Measurements from ENCODE around the gene FNDC3B.

Gene FNDC3B

DNA sequence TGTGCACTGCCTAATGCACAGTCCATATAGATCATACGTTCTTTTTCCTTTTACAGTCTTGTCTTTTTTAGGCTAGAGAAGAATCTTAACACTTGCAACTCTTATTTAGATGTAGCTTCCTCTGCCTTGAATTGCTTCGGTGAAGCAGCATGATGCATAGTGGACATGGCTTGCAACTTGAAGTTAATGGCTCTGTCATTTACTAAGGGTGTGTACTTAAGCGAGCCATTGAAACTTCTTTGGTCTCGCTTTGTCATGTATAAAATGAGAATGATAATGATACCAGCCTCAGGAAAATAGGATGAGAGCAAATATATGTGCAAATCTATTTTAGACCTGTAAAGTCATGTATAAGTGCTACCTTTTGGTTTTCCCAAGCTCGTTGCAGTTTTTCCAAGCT, 261.5 kb downstream of the FNDC3B start:
- DNase-seq, result no peak

DNA sequence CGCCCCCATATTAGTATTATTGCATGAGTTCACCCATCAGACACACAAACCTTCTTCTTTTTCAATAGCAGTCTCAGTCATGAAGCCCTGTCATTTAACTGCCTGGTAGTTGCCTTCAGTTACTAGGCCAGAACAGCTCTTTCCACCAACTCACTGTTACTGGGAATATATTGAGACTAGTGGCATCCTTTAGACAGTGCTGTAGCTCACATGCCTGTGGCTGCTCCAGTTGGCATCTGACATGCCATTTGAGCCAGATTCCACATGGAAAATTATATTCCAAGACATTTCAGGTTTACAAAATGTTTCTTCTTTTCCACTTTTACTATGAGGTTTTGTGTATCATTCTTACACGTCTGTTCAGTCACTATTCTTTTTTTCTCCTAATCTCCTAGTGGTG, 262.8 kb downstream of the FNDC3B start:
- DNase-seq, result no peak

DNA sequence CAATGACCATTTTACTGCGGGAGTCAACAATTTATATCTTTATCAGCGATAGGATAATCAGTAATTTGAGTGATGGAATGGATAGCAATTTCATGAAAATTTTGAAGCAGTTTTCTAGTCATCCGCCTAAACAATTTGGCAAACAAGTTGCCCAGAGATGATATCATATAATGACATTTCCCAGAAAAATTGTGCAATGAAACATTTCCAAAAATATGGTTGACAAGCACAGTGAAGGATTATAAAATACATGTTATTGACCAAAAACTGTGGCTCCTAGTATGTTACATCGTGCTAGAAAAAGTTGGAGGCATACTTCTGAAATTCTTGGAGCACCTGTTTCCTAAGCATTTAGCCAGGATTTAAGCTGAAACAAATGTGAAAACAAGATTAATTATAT, 263.8 kb downstream of the FNDC3B start:
- DNase-seq, result no peak

DNA sequence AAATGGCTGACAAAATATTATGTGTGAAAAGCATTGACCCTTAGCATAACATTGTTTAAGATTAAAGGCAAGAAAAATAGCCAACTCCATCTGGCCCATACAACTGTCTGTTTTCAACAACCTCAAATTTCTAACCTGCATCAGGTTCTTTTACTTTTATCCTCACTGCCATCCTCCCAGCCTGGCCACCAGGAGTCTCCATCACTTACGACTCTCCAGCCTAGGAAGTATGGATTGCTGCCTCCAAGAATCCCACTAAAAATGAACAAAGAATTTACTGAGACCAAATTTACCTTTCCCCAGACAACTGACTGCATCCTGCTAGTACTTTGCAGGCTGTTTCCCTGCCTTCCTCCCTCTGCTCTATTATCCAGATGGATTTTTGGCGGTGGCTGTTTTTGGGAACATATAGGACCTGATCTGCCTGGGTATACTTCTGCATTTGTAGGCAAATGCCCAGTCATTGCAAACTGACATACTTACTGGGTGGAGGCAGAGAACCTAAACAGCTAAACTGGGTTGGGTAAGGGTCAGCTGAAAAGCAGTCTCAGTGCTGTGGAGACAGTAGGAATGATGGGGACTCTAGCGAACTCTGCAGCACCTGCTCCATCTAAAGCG, 264.7 kb downstream of the FNDC3B start:
- no peak for DNase-seq

DNA sequence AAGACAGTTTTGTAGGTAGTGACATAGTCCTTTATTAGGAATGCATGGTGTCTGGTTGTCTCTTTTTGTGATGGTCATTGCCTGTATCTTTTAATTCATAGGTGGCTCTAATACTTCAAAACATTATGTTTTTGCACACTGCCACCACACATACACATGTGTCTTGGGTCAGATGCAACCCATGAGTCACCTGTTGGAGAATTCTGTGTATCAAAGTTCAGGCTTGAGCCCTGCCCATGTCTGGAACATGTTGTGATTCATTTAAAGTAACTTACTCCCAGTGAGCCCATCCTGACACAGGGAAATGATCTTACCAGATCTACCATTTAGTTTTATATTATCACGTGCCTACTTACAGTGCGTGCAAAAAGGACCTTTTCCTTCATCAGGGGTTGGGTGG, 266.2 kb downstream of the FNDC3B start:
- no peak for DNase-seq

DNA sequence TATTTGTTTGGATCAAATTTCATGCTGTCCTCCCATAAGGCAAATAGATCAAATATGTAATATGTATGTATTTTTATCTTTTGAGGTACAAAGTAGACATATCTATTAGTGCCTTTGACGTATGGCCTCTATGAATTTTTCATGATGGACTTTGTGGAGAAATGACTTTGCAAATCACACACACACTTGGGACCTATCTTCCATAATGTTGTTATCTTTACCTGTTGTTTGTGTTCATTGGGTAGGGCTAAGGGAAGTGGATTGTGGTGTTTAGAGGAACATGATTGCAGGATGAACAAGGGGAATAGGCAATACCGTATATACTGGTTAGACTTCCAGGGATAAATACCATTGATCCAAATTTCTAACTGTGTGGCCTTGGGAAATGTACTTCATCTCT, 266.6 kb downstream of the FNDC3B start:
- no peak for DNase-seq

DNA sequence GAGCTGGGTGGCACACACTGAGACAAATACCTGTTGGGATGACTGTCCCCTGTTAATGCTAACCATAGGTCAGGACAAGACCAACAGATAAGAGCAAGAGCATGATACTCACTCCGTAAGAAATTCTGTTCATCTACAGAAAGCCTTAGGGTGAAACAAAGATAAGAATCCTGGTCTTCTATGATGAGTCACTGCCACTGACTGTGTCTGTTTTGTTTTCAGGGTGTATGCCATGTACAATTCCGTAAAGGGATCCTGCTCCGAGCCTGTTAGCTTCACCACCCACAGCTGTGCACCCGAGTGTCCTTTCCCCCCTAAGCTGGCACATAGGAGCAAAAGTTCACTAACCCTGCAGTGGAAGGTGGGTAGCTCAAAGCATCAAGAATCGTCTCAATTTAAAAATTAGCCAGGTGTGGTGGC, 267.8 kb downstream of the FNDC3B start:
- DNase-seq, result no peak

DNA sequence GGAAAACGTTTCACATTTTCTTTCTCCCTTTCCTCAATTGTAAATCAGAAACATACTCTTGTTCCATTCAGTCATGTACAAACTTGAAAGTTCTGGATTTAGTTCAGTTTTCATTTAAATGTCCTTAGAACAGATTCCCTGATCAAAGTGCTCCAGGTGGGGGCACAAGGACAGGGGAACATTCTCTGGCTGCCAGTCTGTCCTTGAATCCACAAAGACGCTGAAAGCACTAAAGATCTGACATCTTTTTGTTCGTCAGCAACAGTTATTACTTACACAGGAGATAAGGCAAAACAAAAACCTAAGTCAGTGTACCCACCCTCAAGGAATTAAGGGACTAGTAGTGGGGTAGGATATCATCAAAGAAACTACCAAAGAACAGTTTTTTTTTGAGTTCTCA, 269.7 kb downstream of the FNDC3B start:
- DNase-seq, result no peak

DNA sequence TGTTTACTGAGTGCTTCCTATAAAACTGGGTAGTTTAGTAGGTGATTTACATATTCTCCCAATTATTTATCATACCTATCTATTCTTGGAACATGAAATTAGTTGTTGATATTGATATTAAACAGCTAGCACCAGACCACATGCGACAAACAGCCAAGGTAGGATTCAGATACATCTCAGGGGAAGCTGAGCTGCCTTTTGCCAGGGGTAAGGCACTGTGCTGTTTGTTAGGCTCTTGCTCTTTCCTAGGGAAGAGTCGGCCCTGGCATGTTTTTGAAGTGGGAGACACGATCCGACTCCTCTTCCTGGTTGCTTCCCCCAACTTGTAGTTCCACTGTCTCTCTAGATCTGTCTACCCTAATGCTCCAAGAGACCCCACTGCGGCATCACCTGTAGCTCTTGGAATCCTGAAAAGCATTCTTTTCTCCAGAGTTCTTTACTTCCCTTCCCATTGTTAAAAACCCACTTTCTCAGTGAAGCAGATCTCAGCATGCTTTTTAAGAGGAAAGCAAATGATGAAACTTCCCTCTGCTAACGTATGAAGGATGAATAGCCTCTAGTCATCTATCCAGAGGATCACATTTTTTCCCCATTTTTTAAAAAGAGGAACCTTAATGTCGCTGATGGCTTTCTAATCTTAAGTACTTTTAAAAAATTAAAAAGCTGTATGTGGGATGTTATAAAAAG, 270.5 kb downstream of the FNDC3B start:
- DNase-seq, result no peak

DNA sequence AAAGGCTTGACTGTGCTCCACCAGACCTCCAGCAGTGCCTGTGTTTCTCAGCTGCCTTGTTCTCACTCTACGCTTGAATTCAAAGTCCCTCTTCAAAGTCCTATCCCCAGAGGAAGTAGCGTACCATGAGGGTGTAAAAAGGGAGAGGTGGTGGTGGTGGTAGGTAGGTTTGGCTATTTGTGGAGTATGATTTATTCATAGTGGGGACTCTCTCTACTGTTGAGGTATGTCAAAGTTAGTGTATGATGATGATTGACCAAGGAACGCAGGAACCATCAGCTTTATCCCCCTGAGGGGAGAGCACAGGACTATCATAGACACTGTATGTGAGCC, 271.0 kb downstream of the FNDC3B start:
- DNase-seq, result no peak

DNA sequence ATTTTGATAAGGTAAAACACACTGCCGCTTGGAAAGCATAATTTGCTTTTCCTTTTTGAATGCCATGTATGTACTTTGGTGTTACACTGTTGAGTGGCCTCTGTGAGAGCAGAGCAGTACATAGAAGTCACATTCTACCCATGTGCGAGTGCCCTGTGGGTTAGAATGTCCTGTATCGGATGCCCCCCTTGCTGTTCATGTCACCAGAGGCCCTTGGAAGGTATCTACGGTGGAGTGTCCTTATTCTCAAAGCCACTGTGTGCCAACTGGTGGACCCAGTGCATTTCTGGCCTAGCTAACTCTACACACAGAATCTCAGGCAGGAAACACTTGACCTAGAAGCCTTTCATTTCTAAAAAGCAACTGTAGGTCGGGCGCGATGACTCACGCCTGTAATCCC, 271.8 kb downstream of the FNDC3B start:
- no peak for DNase-seq

DNA sequence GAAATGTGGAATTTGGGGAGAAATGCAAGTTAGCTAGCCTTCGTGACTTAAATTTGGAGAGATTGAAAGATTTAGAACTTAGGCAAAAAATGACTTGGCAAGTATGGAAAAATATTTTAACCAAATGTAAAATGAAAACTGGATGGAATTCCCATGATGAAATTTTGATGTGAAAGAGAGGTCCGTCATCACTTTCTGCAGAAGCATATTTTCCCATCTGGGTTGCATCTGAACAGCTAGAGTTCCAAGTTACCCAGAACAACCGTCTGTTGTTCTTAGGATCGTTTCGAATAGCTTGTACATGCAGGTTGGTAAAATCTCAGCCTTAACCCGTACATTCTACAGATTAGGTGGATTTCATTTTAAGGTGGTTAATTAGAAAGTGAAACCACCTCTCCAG, 272.6 kb downstream of the FNDC3B start:
- no peak for DNase-seq

DNA sequence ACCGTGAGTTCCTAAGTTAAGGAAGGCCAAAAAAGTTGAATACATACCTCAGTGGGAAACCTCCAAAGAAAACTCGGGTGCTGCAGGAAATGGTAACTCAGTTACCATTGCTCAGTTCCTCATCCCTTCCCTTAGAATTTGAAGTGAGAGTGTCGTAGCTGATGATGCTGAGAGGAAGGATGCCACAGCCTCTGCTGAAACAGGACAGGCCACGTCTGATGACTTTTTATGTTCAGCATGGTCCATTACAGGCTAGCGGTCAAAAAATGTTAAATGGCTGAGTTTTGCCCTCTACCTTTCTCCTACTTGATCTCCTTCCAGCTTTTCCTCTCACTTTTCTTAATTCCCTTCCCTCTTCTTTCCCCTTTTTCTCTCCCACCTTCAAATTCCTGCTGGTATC, 273.3 kb downstream of the FNDC3B start:
- DNase-seq, result no peak

DNA sequence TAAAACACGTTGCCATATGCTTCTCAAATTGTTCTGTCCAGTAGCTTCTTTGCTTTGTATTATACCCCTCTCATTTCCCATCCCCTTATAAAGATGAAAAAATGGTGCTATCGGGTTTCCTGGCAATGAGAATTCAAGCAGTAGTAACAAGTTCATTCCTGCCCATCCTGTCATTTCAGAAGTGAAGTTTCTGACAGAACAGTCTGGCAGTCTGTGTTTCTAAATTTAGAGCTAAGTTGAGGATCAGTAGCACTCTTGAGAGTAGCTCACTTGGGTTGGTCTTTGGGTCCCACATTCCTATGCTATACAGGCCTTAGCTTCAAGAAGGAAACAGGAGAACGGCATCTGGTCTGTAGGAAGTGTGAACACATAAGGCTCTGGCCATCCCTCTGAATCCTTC, 274.3 kb downstream of the FNDC3B start:
- DNase-seq, result no peak

DNA sequence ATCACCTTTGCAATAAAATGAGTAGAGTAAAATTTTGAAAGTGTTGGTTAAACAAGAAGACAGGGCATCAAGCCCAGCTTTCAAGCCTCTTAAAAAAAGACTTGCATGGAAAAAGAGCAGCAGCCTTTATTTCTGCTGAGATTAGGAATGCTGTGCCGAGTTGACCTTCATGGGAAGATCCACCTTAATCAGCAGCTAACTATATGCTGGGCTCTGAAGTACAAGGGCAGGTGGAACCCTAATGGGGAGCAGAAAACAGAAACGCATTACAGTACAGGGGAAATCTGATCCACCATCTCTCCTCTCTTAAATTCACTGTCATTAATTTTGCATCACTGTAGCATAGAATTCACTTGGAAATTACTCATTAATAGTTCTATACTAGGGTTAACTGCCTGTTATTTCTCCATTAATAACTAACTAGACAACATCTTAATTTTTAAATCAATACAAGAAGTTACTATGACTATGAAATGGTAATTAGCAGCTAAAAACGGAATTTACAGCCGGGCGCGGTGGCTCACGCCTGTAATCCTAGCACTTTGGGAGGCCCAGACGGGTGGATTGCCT, 275.3 kb downstream of the FNDC3B start:
- DNase-seq, result no peak

DNA sequence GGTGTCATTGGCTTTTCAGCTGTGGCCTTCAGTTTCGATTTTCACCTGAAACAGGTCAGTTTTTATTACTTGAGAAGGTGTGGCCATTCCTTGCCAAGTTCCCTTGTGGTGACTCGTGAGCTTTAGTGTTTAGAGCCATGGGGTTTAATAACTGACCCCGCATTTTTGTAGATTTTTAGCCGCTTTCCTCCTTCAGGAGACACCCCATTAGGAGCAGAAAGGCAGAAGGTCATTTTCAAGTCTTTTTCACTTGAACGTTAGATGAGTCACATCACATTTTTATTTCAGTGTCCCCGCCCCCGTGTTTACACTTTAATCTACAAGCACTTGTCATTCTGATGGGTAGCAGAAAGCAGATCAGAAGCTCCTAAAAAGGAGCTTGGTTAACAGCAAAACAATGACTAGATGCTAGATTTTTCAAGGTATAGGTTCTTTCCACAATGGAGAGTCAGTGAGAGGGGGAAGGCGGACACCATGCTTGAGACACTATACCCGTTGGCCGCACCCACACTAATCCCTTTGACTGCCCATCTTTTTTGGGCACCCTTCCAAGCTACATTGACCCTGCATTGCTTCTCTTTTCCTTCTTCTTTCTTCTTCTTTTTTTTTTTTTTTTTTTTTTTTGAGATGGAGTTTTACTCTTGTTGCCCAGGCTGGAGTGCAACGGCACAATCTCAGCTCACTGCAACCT, 276.2 kb downstream of the FNDC3B start:
- DNase-seq, result no peak

DNA sequence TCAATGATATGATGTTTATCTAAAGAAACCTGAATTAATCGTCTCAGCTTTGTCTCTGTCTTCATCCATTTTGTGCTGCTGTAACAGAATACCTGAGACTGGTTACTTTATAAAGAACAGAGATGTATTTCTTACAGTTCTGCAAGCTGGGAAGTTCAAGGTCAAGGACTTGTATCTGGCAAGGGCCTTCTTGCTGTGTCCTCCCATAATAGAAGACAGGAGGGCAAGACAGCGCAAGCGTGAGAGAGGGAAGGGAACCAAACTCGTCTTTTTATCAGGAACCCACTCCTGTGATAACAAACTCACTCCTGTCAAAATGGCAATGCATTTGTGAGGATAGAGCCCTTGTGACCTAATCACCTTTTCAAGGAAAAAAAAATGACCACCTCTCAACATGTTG, 277.4 kb downstream of the FNDC3B start:
- no peak for DNase-seq

DNA sequence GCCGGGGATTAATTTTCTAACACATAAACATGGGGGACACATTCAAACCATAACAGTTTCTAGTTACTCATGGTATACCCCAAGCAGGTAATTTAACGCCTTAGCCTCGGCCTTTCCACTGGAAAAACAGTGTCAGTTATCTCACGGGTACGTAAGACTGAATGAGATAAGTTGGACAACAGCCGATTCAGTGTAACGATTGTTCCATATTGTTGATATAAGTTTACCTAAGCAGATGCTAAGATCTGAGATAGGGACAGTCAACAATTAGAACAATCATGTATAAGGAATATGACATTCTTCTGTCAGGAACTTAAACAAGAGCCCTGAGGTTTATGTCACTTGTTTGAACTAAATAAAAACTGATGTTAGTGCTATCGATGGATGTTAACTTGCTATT, 278.1 kb downstream of the FNDC3B start:
- no peak for DNase-seq

DNA sequence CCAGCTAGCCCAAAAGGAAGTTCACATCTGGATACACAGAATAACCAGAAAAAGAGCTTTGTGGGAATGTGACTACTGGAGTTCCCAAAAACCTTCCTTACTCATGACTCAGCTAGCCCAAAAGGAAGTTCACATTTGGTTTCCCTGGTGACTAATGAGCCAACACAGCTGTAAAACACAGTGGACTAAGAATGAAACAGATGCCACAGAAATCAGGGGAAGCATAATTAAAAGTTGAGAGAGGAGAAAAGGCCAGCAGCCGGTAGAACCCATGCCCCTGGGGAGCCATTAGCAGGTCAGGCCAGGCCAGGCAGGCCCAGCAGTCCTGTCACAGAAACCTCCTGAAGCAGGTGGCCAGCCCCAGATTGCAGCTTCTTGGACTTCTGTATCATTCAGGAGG, 278.6 kb downstream of the FNDC3B start:
- no peak for DNase-seq

DNA sequence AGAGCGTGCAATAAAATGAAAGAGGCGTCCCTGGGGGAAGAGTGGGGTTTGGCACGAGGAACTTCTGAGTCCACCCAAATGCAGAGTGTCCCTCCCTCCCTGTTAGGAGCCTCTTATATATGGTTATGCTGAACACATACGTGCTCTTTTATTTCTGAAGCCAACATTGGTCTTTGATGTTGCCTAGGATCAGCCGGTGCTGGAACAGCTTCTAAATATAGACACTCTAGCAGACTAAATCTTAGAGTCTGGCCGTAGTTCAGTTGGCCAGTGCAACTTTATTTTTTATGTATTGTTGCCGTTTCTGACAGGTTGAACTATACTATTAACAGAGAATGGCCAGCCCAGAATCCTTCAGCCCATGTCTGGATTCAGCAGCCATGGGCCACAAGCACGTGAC, 280.2 kb downstream of the FNDC3B start:
- no peak for DNase-seq

DNA sequence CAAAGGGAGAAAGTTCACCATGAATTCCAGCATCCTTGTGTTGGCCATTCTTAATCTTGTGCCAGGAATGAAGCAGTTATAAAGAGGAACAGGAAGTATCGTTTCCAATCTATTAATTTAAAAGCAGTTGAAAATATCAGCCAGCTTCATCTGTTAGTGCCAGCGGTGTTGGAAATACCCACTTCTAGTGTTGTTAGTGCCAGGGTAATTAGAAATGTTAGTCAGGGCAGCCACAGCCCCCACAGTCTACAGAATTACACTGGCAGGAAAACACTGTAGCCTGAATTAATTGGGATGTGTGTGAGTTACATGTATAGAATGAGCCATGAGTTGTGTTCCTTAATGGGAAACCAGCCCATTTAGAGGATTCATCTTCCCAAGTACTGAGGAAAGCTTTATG, 281.1 kb downstream of the FNDC3B start:
- no peak for DNase-seq

DNA sequence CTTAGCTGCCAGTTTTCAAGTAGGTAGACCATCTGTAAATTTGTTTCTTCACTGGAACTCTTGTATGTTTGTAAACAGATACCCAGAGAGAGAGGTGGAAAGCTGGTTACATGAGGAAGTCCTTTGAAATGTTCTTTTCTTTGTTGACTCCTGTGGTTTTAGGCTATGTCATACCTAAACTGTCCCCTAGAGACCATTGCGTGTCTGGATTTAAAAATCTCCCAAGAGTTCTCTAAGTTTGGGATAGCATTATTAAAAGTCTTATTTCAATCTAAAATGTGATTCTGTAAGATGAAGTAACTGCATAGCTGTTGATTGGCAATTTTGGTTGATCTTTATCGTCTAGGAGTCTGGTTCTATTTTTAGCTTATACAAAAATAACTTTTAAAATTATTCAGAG, 281.7 kb downstream of the FNDC3B start:
- DNase-seq, result no peak

DNA sequence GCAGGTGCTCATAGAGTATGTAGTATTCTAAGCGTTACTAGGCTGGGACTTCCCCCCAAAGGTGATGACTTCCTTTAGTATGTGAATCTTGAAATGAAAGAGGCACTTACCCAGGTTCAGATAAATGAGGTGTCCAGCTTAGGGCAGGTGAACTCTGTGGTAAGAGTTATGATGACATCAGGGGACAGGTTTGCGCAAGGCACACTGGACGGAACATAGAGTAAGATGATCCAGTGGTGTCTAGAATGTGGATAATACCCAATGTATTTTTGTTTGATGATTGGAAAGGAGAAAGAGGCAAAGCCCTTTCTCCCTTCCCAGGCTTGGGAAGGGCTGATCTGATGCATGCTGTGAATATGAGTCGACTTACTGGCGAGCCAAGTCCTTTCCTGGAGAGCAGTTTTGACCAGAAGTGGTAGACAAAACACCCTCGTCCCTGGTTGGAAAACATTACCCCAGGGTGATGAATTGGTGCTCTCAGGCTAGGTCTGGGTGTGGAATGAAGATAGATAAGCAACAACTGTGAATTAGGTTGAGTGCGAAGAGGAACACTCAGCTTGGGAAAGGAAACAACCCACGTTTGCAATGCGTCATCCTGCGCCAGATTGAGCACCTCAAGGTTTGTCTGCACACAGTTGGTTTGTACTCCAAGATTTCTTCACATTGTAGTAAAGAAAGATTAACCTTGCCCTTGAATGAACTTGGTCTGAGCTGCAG, 284.7 kb downstream of the FNDC3B start:
- DNase-seq, result no peak
